Activated naive CD8-positive, alpha-beta T cell treated with anti-CD3 and anti-CD28 coated beads, Interleukin-2, amount 10 ng/mL, durations not matched to agents 7 days and 5 days (primary cell): Measurements from ENCODE around the gene ARHGAP4. TPM values are rescaled to one million over a fixed set of nuclear protein-coding genes. Genes with fewer than 3 reads are reported as not detected.

Experiments
- ATAC-seq: fragments of 150-1000 bp; cut with Tn5 transposase; one replicate; pipeline ENCODE4 v1.10.0; 2021; ENCODE audit warnings: low read depth, moderate library complexity
- POLR2A ChIA-PET: fragments of 350-600 bp; sonication (Branson Sonifier 250); formaldehyde crosslinking; loops from one replicate; lab custom pipeline; 2021; ENCODE audit warnings: antibody characterized with exemption; lab: Charles Lee
- DNase-seq: peaks from one replicate; pipeline ENCODE4 v3.0.0; 2021
- H3K27ac Mint-ChIP-seq: one replicate; pipeline ENCODE4 v1.8.0; 2022; ENCODE audit warnings: mild to moderate bottlenecking, mixed read lengths
- H3K27me3 Mint-ChIP-seq: one replicate; pipeline ENCODE4 v1.8.0; 2022; ENCODE audit warnings: mild to moderate bottlenecking, moderate library complexity, mixed read lengths
- H3K36me3 Mint-ChIP-seq: one replicate; pipeline ENCODE4 v1.8.0; 2021; ENCODE audit warnings: mild to moderate bottlenecking, mixed read lengths
- H3K4me1 Mint-ChIP-seq: one replicate; pipeline ENCODE4 v1.8.0; 2021; ENCODE audit warnings: mixed read lengths
- H3K4me3 Mint-ChIP-seq: one replicate; pipeline ENCODE4 v1.8.0; 2022; ENCODE audit warnings: mild to moderate bottlenecking, moderate library complexity, mixed read lengths
- H3K9me3 Mint-ChIP-seq: one replicate; pipeline ENCODE4 v1.8.0; 2021; ENCODE audit warnings: mixed read lengths
- total RNA-seq, 2 experiments: library from RNA; stranded (reverse); gene quantifications; one replicate each; pipeline ENCODE4 v1.2.3, GENCODE V29; 2021

Gene ARHGAP4
- total RNA-seq, 2 experiments from 2014 or later: 341 to 356 TPM

DNA sequence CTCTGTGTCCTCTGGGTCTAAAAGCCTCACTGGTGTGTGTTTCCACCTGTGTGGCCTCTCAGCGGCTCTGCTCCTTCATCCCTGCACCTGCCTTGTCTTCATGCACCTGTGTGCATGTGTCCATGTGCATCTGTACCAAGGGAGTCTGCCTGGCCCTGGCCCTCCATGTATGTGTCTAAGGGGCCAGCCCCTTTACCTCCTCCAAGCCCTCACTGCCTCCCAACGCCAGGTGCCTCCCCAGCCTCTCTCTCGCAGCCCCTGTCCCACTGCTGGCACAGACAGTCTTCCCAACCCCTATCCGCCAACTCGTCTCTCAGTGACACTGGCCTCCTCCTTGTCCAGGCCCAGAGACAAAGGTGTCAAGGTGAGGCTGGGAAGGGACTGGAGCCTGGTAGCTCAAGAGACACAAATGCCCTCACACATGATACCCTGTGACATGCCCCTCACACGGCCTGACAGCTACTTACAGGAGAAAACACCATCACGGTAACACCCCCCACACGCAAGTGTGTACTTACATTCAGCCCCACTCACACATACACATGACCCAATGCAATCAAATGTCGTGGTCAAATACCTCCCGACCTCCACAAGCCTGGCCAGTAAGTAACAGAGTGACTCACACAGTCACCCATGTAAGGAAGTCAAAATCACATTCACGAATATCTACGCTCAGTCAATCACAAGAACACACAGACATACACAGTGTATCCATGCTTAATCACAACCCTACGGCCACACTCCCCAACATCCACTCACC, 51.5 kb downstream of the ARHGAP4 start:
- POLR2A ChIA-PET: no interaction called here
- Mint-ChIP-seq H3K4me1 (peaks cover 14% of the 10 kb centered on the region), H3K9me3 (no peaks in the 10 kb centered on the region), H3K4me3 (no peak overlapping the region), H3K27ac (no peak overlapping the region), H3K36me3 (no peaks in the 10 kb centered on the region), H3K27me3 (peaks cover 5% of the 10 kb centered on the region)
- DNase-seq: no peak
- no peak for ATAC-seq

DNA sequence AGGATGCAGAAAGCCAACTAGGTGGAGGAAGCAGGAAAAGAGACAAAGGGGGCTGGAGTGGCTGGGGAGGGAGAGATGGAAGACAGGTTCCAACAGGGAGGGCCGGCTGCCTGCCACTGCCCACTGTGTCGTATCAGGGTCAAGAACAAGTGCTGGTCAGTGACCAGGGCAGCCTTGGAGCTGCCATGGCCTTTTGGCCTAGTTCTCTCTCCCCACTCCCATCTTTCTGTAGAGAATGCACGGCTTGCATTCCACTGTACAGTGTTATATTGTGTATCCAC, 52.0 kb downstream of the ARHGAP4 start:
- Mint-ChIP-seq H3K4me1 (peaks cover 12% of the 10 kb centered on the region), H3K36me3 (no peaks in the 10 kb centered on the region), H3K4me3 (no peak overlapping the region), H3K9me3 (no peaks in the 10 kb centered on the region), H3K27me3 (no peaks in the 10 kb centered on the region), H3K27ac (no peak overlapping the region)
- POLR2A ChIA-PET: no interaction called here
- DNase-seq (no peak), ATAC-seq (no peak)

DNA sequence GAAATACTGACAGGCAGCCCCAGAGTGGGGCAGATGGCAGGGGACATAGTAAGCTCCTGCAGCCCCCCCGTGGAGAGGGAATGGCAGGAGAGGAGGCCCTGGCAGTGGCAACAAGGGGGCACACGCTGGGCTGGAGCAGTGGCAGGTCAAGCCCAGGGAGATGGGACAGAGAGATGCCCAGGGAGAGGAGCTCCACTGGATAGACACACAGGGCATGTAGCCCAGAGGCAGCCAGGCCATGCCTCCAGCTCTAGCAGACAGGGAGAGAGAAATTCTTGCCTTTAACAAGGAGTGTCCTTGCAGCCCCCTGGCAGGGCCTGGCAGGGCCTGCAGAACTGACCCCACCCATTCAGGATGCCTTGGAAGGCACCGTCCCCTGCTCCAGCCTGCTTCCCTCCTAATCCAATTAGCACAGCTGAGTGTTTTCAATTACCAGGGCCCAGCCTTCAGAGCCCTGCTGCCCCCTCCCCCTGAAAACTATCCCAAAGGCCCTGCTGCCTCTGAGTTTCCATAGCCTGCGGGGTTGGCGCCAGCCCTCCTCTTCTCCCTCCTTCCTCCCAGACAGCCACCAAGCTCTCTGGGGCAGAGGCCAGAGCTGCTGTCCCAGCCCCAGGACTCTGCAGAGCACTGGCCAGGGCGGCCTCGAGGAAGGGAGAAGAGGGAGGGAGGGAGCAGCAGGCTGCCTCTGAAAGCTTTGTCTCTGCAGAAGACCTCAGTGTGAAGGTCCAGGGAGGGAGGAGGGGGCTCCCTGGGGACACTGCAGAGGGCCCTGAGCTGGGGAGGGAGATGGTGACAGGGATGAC, 52.6 kb downstream of the ARHGAP4 start:
- H3K9me3 Mint-ChIP-seq: no peaks in the 10 kb centered on the region
- H3K4me3 Mint-ChIP-seq: no peak overlapping the region
- H3K36me3 Mint-ChIP-seq: no peaks in the 10 kb centered on the region
- DNase-seq: no peak
- POLR2A ChIA-PET: no interaction called here
- peaks cover 12% of the 10 kb centered on the region for H3K4me1 Mint-ChIP-seq
- H3K27ac Mint-ChIP-seq: no peak overlapping the region
- ATAC-seq: no peak
- H3K27me3 Mint-ChIP-seq: no peaks in the 10 kb centered on the region

GRCh38 chrX:153871946-153872878, 53.9 kb downstream of the ARHGAP4 start:
- Mint-ChIP-seq H3K27me3 (no peaks in the 10 kb centered on the region), H3K4me1 (peaks cover 6% of the 10 kb centered on the region), H3K4me3 (no peak overlapping the region), H3K9me3 (no peaks in the 10 kb centered on the region), H3K36me3 (no peaks in the 10 kb centered on the region), H3K27ac (no peak overlapping the region)
- DNase-seq: no peak
- ATAC-seq: no peak
- POLR2A ChIA-PET: no interaction called here

- Mint-ChIP-seq H3K36me3 (no peaks in the 10 kb centered on the region), H3K27me3 (no peaks in the 10 kb centered on the region), H3K9me3 (no peaks in the 10 kb centered on the region), H3K4me3 (no peak overlapping the region), H3K27ac (no peak overlapping the region), H3K4me1 (peaks cover 6% of the 10 kb centered on the region)
- ATAC-seq: no peak
- DNase-seq: no peak
- POLR2A ChIA-PET: no interaction called here
Measured at GRCh38 chrX:153871451-153871850, 54.6 kb downstream of the ARHGAP4 start.

- ATAC-seq: no peak
- no peak overlapping the region for H3K27ac Mint-ChIP-seq
Measured at GRCh38 chrX:153870791-153871360, 55.2 kb downstream of the ARHGAP4 start.

GRCh38 chrX:153870288-153870690, 55.8 kb downstream of the ARHGAP4 start:
- DNase-seq (no peak), ATAC-seq (no peak)
- Mint-ChIP-seq H3K36me3 (no peaks in the 10 kb centered on the region), H3K27me3 (no peaks in the 10 kb centered on the region), H3K4me1 (peaks cover 3% of the 10 kb centered on the region), H3K9me3 (no peaks in the 10 kb centered on the region), H3K4me3 (no peak overlapping the region), H3K27ac (no peak overlapping the region)
- POLR2A ChIA-PET: no interaction called here

More at GRCh38 chrX:153870791-153871360, 55.2 kb downstream of the ARHGAP4 start:
- POLR2A ChIA-PET: no interaction called here
- H3K4me3 Mint-ChIP-seq: no peak overlapping the region
- H3K27me3 Mint-ChIP-seq: no peaks in the 10 kb centered on the region
- no peaks in the 10 kb centered on the region for H3K36me3 Mint-ChIP-seq
- no peaks in the 10 kb centered on the region for H3K9me3 Mint-ChIP-seq
- peaks cover 3% of the 10 kb centered on the region for H3K4me1 Mint-ChIP-seq
- DNase-seq: no peak

- POLR2A ChIA-PET: no interaction called here
- Mint-ChIP-seq H3K27ac (no peak overlapping the region), H3K4me1 (peaks cover under 1% of the 10 kb centered on the region), H3K36me3 (no peaks in the 10 kb centered on the region), H3K4me3 (no peak overlapping the region), H3K9me3 (no peaks in the 10 kb centered on the region), H3K27me3 (no peaks in the 10 kb centered on the region)
- DNase-seq (no peak), ATAC-seq (no peak)
Measured at GRCh38 chrX:153869473-153870287, 56.4 kb downstream of the ARHGAP4 start.

- no peaks in the 10 kb centered on the region for H3K27me3 Mint-ChIP-seq
- no peaks in the 10 kb centered on the region for H3K4me1 Mint-ChIP-seq
- no peaks in the 10 kb centered on the region for H3K9me3 Mint-ChIP-seq
- H3K36me3 Mint-ChIP-seq: no peaks in the 10 kb centered on the region
- POLR2A ChIA-PET: no interaction called here
- DNase-seq: no peak
- no peak overlapping the region for H3K27ac Mint-ChIP-seq
- no peak overlapping the region for H3K4me3 Mint-ChIP-seq
- ATAC-seq: no peak
Measured at GRCh38 chrX:153868576-153869472, 57.2 kb downstream of the ARHGAP4 start.

- DNase-seq (no peak), ATAC-seq (no peak)
- H3K27ac Mint-ChIP-seq: no peak overlapping the region
- H3K4me3 Mint-ChIP-seq: no peak overlapping the region
- POLR2A ChIA-PET: no interaction called here
- no peaks in the 10 kb centered on the region for H3K36me3 Mint-ChIP-seq
- H3K9me3 Mint-ChIP-seq: no peaks in the 10 kb centered on the region
- H3K27me3 Mint-ChIP-seq: no peaks in the 10 kb centered on the region
- no peaks in the 10 kb centered on the region for H3K4me1 Mint-ChIP-seq
Measured at GRCh38 chrX:153867671-153868070, 58.4 kb downstream of the ARHGAP4 start.

DNA sequence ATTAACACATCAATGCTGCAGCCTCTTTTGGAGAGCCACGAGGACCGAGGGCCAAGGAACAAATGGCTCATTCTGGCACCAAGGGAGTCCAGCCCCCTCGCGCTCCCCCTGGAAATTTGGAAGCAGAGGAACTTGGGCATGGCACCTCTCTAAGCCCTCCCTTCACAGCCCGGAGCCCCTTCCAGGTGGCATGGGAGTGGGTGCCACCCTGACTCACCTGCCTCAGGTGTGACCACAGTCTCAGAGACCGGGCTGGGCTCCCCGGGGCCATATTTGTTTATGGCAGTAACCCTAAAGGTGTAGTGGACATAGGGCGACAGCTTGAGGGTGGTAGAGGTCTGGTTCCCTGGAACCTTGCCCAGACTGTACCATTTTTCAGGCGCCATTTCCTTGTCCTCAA, 58.9 kb downstream of the ARHGAP4 start:
- no peak overlapping the region for H3K4me3 Mint-ChIP-seq
- H3K27me3 Mint-ChIP-seq: no peaks in the 10 kb centered on the region
- no peak for DNase-seq
- no peaks in the 10 kb centered on the region for H3K9me3 Mint-ChIP-seq
- ATAC-seq: no peak
- H3K36me3 Mint-ChIP-seq: no peaks in the 10 kb centered on the region
- no peak overlapping the region for H3K27ac Mint-ChIP-seq
- H3K4me1 Mint-ChIP-seq: no peaks in the 10 kb centered on the region
- POLR2A ChIA-PET: no interaction called here
